ENCODE data around the gene HEATR9. TPM values are rescaled to one million over a fixed set of nuclear protein-coding genes. Genes with fewer than 3 reads are reported as not detected.

The HEATR9 gene
- total RNA-seq, 1 donor: not detected

DNA sequence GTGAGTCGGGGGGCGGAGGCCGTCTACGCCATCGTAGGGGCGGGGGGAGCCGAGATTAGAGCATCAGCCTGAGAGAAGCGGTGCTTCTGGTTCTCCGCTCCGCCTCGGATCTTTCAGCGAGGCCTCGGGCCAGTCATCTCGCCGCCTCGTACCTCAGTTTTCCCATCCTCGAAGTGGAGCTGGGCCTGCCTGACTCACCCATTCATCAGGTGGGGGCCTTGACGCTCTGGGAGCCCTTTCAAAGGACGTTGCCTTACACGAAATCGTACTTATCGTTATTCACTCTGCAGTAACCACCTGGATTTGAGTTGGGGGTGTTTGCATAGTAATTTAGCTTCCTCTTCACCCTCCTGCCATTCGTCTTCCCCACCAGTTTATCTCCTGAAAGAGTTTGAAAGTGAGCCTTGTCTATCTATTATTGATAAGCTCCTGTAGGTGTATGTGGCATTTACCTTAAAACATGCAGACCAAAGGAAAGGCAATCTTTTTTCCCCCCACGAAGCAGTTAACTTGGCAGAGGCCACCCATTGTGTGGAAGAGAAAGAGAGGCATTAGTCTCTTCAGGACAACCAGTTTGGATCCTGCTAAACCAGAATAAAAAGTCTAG, 58.7 kb downstream of the HEATR9 start:
- TF ChIP-seq, protein P1, sequence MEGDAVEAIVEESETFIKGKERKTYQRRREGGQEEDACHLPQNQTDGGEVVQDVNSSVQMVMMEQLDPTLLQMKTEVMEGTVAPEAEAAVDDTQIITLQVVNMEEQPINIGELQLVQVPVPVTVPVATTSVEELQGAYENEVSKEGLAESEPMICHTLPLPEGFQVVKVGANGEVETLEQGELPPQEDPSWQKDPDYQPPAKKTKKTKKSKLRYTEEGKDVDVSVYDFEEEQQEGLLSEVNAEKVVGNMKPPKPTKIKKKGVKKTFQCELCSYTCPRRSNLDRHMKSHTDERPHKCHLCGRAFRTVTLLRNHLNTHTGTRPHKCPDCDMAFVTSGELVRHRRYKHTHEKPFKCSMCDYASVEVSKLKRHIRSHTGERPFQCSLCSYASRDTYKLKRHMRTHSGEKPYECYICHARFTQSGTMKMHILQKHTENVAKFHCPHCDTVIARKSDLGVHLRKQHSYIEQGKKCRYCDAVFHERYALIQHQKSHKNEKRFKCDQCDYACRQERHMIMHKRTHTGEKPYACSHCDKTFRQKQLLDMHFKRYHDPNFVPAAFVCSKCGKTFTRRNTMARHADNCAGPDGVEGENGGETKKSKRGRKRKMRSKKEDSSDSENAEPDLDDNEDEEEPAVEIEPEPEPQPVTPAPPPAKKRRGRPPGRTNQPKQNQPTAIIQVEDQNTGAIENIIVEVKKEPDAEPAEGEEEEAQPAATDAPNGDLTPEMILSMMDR (IDR thresholded peaks at IDR 0.05; ENCODE audit: insufficient read depth, low read depth, low read length): no peak
- H3K4me3 ChIP-seq (ENCODE audit: low read depth, low read length): peak overlapping the region; percentile 79
- no peak for DNase-seq (ENCODE audit: low read depth)

DNA sequence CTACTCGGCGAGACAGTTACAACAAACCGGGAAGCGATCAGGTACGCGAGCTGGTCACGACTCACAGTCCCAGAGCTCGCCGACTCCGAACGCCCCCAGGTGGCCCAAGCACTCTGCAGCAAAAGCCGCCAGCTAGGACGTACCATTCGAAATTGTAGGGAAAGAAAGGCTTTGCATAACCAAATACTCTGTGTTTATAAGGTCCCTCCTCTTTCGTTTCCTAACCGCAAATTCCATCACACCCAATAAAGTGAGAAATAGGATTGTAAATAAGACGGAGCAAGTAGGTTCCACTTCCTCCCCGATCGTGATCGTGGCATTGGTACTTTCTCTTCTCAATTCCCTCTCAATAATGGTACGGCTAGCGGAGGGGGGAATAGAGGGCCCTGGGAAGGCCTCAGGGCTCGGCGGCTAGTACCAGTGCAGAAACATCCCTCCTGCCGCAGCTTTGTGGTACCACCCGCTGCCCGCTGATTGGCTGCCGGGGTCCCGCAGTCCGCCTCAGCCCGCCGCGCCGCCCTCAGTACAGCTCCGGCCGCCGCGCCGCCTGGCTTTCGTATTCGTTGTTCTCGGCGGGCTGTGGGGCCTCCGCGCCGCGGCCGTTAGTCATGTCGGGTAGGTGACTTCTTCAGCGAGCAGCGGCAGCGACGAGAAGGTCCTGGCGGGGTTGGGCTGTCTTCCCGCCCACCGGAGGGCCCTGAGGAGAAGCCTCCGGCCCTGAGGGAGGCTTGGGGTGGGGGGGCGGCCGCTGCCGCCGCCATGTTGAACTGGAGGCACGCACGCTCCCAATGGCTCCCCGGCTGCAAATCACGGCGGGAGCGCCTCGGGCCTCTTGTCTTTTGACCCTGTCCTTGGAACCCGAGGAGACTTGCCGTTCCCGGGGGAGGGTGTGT, 59.5 kb downstream of the HEATR9 start, which contains the start of gene TAF15:
Gene TAF15, plus strand, starts transcription at position 523 of the 893 bp plus-strand sequence. Its CDS starts 86 bp downstream, at position 609.
- peak; percentile 100 for DNase-seq (ENCODE audit: low read depth)
- TF ChIP-seq, protein P1 (IDR thresholded peaks at IDR 0.05; ENCODE audit: insufficient read depth, low read depth, low read length): peak; percentile 74
- peak within 1 kb of the TSS; percentile 79 for H3K4me3 ChIP-seq (ENCODE audit: low read depth, low read length)

DNA sequence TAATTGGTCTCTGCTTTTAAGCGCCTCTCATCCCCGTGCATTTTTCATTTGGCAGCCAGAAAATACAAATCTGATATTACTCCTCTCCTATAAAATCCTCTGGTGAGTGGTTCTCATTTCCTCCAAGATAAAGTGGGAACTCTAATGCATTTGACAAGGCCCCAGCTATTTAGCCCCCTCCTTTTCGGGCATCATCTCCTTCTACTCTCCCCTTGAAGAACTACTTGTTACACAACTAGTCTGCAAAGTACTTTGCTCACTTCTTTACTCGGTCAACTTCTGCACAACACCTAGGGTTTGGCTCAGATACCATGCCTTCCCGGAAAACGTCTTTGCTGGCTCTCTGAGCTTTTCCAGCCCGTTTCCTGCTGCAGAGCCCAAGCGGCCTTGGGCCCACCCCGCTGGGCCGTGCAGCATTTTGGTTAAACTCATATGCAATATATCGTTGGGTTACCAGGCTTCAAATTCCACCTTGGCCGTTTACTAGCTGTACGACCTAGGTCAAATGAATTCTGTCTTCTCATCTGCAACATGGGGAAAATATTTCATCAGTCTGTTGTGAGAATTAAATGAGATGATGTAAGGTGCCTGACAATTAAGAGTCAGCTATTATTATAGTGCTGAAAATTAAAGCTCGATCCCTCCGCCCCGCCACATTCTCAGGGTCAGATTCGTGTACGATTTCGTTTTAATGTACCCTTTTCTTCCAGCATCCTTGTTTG, 60.3 kb downstream of the HEATR9 start:
- TF ChIP-seq, protein P1 (IDR thresholded peaks at IDR 0.05; ENCODE audit: insufficient read depth, low read depth, low read length): no peak
- DNase-seq (ENCODE audit: low read depth): no peak

DNA sequence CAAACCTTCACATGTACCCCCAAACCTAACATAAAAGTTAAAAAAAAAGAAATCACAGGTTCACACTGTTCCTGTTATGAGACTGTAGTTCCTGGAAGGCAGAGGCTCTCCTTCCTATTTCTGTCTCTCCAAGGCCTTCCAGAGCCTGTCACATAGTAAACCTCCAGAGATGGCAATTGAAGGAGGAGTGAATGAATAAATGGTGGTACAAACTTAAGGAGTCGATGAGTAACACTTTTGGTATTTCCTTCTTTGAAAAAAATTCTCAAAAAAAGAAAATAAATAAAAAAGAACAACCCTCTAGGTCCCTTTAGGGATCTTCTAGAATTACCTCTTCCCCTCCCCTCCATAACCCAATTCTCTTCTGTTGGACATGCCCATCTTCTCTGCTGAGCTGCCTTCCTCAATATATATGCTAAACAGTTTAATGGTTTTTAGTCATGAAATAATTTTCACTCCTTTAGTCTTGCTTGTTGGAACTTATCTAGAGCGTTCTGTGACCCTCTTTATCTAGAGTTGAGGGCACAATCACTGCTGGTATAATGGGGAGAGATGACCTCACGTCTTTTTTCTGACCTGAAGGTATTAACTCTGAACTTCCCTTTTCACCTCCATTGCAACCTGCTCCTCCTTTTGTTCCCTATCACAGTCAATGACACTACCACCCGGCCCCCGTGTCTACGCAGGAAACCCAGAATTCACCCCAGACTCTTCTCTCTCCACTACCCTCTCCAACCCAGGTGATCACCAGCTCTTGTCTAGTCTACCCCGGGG, 61.1 kb downstream of the HEATR9 start:
- no peak overlapping the region for H3K4me3 ChIP-seq (ENCODE audit: low read depth, low read length)
- DNase-seq (ENCODE audit: low read depth): peak; percentile 48
- TF ChIP-seq, protein P1 (IDR thresholded peaks at IDR 0.05; ENCODE audit: insufficient read depth, low read depth, low read length): no peak

More for the DNA sequence above, 60.3 kb downstream of the HEATR9 start:
- H3K4me3 ChIP-seq (ENCODE audit: low read depth, low read length): peak overlapping the region; percentile 79

Small RNA genes lying within 50 kb of the gene (small RNA-seq; reads per million reads assigned to genes)
- gene RF00100: 298 reads per million, percentile 98 among the genes with 10 or more reads in this experiment

Other genes starting within 250 kb of the HEATR9 start
- gene RASL10B, start 137.3 kb downstream of the HEATR9 start, total RNA-seq: 6.4 and 12.1 TPM in 2 replicates
- not detected in 2 replicates for gene GAS2L2, start 115.7 kb downstream of the HEATR9 start, total RNA-seq
- gene C17orf50, start 108.0 kb downstream of the HEATR9 start, total RNA-seq: not detected in 2 replicates
- under 0.01 TPM in 2 replicates for gene MMP28, start 73.2 kb downstream of the HEATR9 start, total RNA-seq
- 47.1 and 55.4 TPM in 2 replicates for gene TAF15, start 59.4 kb downstream of the HEATR9 start, total RNA-seq
- gene CCL5, start 11.5 kb upstream of the HEATR9 start, total RNA-seq: under 0.01 TPM in 1 of 2 replicates, not detected in the other
- gene RDM1, start 61.9 kb upstream of the HEATR9 start, total RNA-seq: 0.32 and 0.43 TPM in 2 replicates
- gene LYZL6, start 74.8 kb upstream of the HEATR9 start, total RNA-seq: not detected in 2 replicates
- gene CCL16, start 112.6 kb upstream of the HEATR9 start, total RNA-seq: not detected in 2 replicates
- gene CCL14, start 117.8 kb upstream of the HEATR9 start, total RNA-seq: not detected in 2 replicates
- gene CCL15, start 132.7 kb upstream of the HEATR9 start, total RNA-seq: not detected in 2 replicates
- gene CCL23, start 149.1 kb upstream of the HEATR9 start, total RNA-seq: not detected in 2 replicates
- under 0.01 TPM in 1 of 2 replicates, not detected in the other for gene CCL18, start 195.4 kb upstream of the HEATR9 start, total RNA-seq
- gene CCL3, start 221.3 kb upstream of the HEATR9 start, total RNA-seq: not detected in 2 replicates
- gene CCL4, start 234.9 kb upstream of the HEATR9 start, total RNA-seq: not detected in 2 replicates